Gastrocnemius medialis (tissue), 4 donors: Measurements from ENCODE around the gene CSNK1D. TPM values are rescaled to one million over a fixed set of nuclear protein-coding genes. Genes with fewer than 3 reads are reported as not detected.

Source experiments
- ATAC-seq, 2 donors: fragments of 150-250 bp; one replicate each; pipeline ENCODE4 v1.9.1; 2016
- DNase-seq, 2 donors: peaks; one replicate each; pipeline ENCODE4 v3.0.0-alpha.2; 2019
- H3K27ac ChIP-seq, 4 donors: fragments of 200-600 bp; sonication (generic); 1 replicate in 1 of 4; 2 replicates in 3 of 4; pipeline ENCODE4 v1.5.1; 2016 to 2018; ENCODE audit warnings: mild to moderate bottlenecking in 2 of 4, moderate library complexity in 1 of 4
- H3K27me3 ChIP-seq, 3 donors: fragments of 200-600 bp; sonication (generic) in 2 of 3; 1 replicate in 1 of 3; 2 replicates in 2 of 3; pipeline versions ENCODE4 v1.5.1 to v1.6.0; 2016 to 2019; ENCODE audit warnings: mild to moderate bottlenecking in 1 of 3, moderate library complexity in 1 of 3
- H3K36me3 ChIP-seq, 2 donors: fragments of 200-600 bp; sonication (generic) in 1 of 2; one replicate each; pipeline ENCODE4 v1.5.1; 2017 to 2018
- H3K4me1 ChIP-seq, 2 donors: fragments of 200-600 bp; sonication (generic) in 1 of 2; one replicate each; pipeline ENCODE4 v1.5.1; 2016 to 2017; ENCODE audit warnings: mild to moderate bottlenecking in 2 of 2
- H3K4me3 ChIP-seq, 4 donors: fragments of 200-600 bp; sonication (generic) in 3 of 4; 1 replicate in 1 of 4; 2 replicates in 3 of 4; pipeline ENCODE4 v1.5.1; 2016 to 2019; ENCODE audit warnings: mild to moderate bottlenecking in 2 of 4
- H3K9me3 ChIP-seq, 3 donors: fragments of 200-600 bp; sonication (generic) in 2 of 3; 1 replicate in 1 of 3; 2 replicates in 2 of 3; pipeline ENCODE4 v1.5.1; 2016 to 2019
- POLR2A ChIP-seq, 2 donors: fragments of 450-650 bp; IDR thresholded peaks; one replicate each; pipeline ENCODE4 v1.6.1; 2017; ENCODE audit warnings: antibody characterized with exemption in 2 of 2, mild to moderate bottlenecking in 2 of 2, moderate library complexity in 2 of 2
- in situ Hi-C, 4 donors: fragments of 200-750 bp; cut with MboI; loops; one replicate each; pipeline versions ENCODE4 v1.15.0 to v1.8.0; 2017; ENCODE audit warnings: low sequenced_read_pairs in 4 of 4
- intact Hi-C: fragments of 100-400 bp; cut with DNase I; formaldehyde crosslinking; loops from one replicate; pipeline ENCODE4 v1.15.1; 2023; ENCODE audit warnings: low total_unique reads
- total RNA-seq, 4 donors: library from RNA; depleted of rRNA; stranded (reverse); fragments of >200 nt; gene quantifications; one replicate each; pipeline versions ENCODE4 v1.1.0 to v1.2.3, GENCODE V29; 2016
- TF ChIP-seq, protein P1 (sequence below), 5 experiments: fragments of 450-650 bp in 3 of 5; fragments of 200-600 bp in 2 of 5; sonication (generic) in 2 of 5; IDR thresholded peaks in 4 of 5; conservative IDR thresholded peaks in 1 of 5; 1 replicate in 4 of 5; 2 replicates in 1 of 5; pipeline ENCODE4 v1.5.1; 2016 to 2019; ENCODE audit warnings: antibody characterized with exemption in 5 of 5, mild to moderate bottlenecking in 3 of 5, moderate library complexity in 3 of 5

Gene CSNK1D
- total RNA-seq, 4 donors from 2014 or later = 34.0 to 55.2 (median 47.3) TPM

DNA sequence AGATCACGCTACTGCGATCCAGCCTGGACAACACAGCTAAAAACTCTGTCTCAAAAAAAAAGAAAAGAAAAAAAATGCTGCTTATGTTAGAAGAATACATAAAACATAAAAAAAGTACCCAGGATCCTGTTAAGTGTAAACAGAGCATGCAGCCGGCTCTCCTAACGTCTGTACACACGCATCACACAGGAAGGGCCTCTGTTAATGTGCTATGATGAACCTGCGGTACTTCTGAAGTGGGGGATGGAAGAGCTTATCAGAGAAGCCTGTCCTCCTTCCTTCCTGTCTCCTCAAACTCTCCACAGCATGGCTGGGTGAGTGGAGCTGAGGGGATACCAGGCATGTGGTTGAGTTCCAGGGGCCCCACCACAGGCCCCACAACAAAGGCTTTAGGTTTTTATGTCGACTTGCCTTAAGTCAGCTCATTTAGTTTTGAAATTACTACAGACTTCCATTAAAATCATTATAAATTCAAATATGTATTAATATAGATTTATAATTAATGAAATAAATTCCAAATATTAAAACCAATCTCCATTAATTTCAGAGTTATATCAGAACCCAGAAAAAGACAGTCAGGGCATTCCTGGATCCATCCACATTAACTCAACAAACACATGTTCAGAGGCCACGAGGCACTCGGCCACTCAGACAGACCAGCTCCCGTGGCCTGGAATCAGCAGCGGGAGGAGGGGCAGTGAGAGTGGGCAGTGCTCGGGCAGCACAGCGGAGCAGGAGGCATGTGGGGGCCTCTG, 72.6 kb downstream of the CSNK1D start:
- DNase-seq = no peak
- no peak overlapping the region for H3K27ac ChIP-seq
- no peak overlapping the region for H3K4me3 ChIP-seq
- H3K9me3 ChIP-seq = no peaks in the 10 kb centered on the region
- intact Hi-C loops = loop anchor here (10.0 kb wide), 1 partner anchor 214 kb away; the partner anchor contains the start of genes HEXD and OGFOD3
- no peak for ATAC-seq
- peaks cover 2 to 5% of the 10 kb centered on the region in 2 donors for H3K4me1 ChIP-seq
- peaks cover 0 to 18% of the 10 kb centered on the region in 2 donors for H3K36me3 ChIP-seq
- in situ Hi-C loops = loop anchor here in 3 of 4 donors (10.0 kb wide), 1 partner anchor 124 kb away; no protein-coding TSS in a partner anchor
- no peaks in the 10 kb centered on the region for H3K27me3 ChIP-seq
- TF ChIP-seq, protein P1, sequence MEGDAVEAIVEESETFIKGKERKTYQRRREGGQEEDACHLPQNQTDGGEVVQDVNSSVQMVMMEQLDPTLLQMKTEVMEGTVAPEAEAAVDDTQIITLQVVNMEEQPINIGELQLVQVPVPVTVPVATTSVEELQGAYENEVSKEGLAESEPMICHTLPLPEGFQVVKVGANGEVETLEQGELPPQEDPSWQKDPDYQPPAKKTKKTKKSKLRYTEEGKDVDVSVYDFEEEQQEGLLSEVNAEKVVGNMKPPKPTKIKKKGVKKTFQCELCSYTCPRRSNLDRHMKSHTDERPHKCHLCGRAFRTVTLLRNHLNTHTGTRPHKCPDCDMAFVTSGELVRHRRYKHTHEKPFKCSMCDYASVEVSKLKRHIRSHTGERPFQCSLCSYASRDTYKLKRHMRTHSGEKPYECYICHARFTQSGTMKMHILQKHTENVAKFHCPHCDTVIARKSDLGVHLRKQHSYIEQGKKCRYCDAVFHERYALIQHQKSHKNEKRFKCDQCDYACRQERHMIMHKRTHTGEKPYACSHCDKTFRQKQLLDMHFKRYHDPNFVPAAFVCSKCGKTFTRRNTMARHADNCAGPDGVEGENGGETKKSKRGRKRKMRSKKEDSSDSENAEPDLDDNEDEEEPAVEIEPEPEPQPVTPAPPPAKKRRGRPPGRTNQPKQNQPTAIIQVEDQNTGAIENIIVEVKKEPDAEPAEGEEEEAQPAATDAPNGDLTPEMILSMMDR (IDR thresholded peaks at IDR 0.05 in 4 of 5, conservative IDR thresholded peaks at IDR 0.05 in 1 of 5) = no peak
- TF ChIP-seq POLR2A (IDR thresholded peaks at IDR 0.05) = no peak

DNA sequence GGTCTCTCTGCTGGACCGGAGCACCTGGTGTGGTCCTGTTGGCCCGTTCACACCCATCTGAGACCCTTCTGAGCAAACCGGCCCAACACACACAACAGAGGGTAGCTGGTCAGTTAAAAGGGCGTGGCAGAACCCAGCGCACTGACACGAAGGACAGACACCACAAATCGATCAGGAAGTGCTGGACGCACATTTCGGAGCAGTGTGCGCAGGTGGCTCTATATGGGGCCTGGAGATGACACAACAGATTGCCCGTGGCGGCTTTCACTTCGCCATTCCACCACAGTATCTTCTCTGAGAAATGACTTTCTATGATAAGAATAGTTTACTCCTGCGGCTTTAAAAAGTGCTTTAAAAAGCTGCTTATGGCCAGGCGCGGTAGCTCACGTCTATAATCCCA, 73.4 kb downstream of the CSNK1D start:
- DNase-seq (no peak), ATAC-seq (no peak)
- intact Hi-C loops = loop anchor here (10.0 kb wide), 1 partner anchor 215 kb away; the partner anchor contains the start of genes HEXD and OGFOD3
- peaks cover 0 to 21% of the 10 kb centered on the region in 2 donors for H3K36me3 ChIP-seq
- H3K4me1 ChIP-seq = no peaks in the 10 kb centered on the region
- TF ChIP-seq, protein P1 (IDR thresholded peaks at IDR 0.05 in 4 of 5, conservative IDR thresholded peaks at IDR 0.05 in 1 of 5) = no peak
- no peak for TF ChIP-seq POLR2A (IDR thresholded peaks at IDR 0.05)
- no peak overlapping the region for H3K27ac ChIP-seq
- H3K27me3 ChIP-seq = no peaks in the 10 kb centered on the region
- H3K4me3 ChIP-seq = no peak overlapping the region
- in situ Hi-C loops = loop anchor here in 3 of 4 donors (10.0 kb wide), 1 partner anchor 125 kb away; no protein-coding TSS in a partner anchor
- H3K9me3 ChIP-seq = no peaks in the 10 kb centered on the region

DNA sequence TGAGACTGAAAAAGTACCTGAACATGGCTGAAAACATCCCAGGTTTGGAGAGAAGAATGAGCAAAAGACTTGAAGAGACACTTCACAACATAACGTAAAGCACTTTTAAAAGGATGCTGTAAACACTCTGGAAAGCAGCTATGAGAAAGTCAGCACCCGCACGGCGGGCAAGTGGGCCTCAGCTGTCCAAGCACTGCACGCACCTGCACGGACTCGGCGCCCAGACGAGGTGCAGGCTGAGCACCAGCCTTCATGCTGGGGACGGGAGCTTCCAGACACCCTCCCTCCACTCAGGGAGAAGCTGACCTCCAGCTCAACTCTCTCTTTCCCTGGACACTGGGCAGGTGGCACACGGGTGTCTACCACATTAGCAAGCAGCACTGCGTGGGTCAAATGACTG, 74.0 kb downstream of the CSNK1D start:
- ATAC-seq (no peak), DNase-seq (no peak)
- Histone ChIP-seq H3K27me3 (no peaks in the 10 kb centered on the region), H3K4me3 (no peak overlapping the region), H3K4me1 (no peaks in the 10 kb centered on the region), H3K27ac (no peak overlapping the region), H3K9me3 (no peaks in the 10 kb centered on the region), H3K36me3 (peaks cover 0 to 26% of the 10 kb centered on the region in 2 donors)
- intact Hi-C loops (loop anchor here (10.0 kb wide), 1 partner anchor 1895 kb away; no protein-coding TSS in a partner anchor), in situ Hi-C loops (no loop called here)
- TF ChIP-seq POLR2A (IDR thresholded peaks at IDR 0.05) = no peak
- TF ChIP-seq, protein P1 (IDR thresholded peaks at IDR 0.05 in 4 of 5, conservative IDR thresholded peaks at IDR 0.05 in 1 of 5) = no peak

DNA sequence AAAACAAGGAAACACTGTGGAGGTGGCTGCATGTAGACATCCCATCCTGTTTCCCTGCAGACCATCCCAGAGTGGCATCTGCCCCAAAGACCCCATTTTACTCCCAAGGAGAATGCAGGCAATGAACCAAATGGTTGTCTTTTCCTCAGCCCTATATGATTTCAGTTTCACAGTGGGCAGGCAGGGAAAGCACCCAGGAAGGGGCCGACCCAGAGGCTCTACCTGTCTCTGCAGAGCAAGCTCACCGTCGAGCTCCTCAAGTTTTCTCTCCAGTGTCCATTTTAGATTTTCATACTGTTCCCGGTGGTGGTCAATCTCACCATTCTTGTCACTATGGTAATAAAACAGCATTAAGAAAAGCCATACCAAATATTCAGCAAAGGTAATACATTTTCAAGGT, 75.4 kb downstream of the CSNK1D start:
- H3K27me3 ChIP-seq = no peaks in the 10 kb centered on the region
- intact Hi-C loops (loop anchor here (10.0 kb wide), 1 partner anchor 1893 kb away; no protein-coding TSS in a partner anchor), in situ Hi-C loops (no loop called here)
- H3K4me1 ChIP-seq = no peaks in the 10 kb centered on the region
- H3K9me3 ChIP-seq = no peaks in the 10 kb centered on the region
- no peak overlapping the region for H3K27ac ChIP-seq
- ATAC-seq (no peak), DNase-seq (no peak)
- TF ChIP-seq POLR2A (IDR thresholded peaks at IDR 0.05) = no peak
- TF ChIP-seq, protein P1 (IDR thresholded peaks at IDR 0.05 in 4 of 5, conservative IDR thresholded peaks at IDR 0.05 in 1 of 5) = no peak
- peaks cover 0 to 35% of the 10 kb centered on the region in 2 donors for H3K36me3 ChIP-seq
- no peak overlapping the region for H3K4me3 ChIP-seq
